ENCODE measurements around the gene LRR1.

DNA sequence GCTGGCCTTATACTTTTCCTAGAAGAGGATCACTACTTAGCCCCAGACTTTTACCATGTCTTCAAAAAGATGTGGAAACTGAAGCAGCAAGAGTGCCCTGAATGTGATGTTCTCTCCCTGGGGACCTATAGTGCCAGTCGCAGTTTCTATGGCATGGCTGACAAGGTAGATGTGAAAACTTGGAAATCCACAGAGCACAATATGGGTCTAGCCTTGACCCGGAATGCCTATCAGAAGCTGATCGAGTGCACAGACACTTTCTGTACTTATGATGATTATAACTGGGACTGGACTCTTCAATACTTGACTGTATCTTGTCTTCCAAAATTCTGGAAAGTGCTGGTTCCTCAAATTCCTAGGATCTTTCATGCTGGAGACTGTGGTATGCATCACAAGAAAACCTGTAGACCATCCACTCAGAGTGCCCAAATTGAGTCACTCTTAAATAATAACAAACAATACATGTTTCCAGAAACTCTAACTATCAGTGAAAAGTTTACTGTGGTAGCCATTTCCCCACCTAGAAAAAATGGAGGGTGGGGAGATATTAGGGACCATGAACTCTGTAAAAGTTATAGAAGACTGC, 23.4 kb downstream of the LRR1 start:
- TF ChIP-seq POLR2A (IDR thresholded peaks at IDR 0.05; ENCODE audit: low read depth, low read length) (no peak), POLR2AphosphoS5 (IDR thresholded peaks at IDR 0.05; ENCODE audit: low read depth, low read length) (no peak), TAF1 (IDR thresholded peaks at IDR 0.05; ENCODE audit: low read depth, low read length) (no peak), SPI1 (IDR thresholded peaks at IDR 0.05; ENCODE audit: low read depth, low read length) (no peak), POU2F2 (IDR thresholded peaks at IDR 0.05; ENCODE audit: low read depth, low read length) (no peak)
